ENCODE results near the gene ZFR2.

- TF ChIP-seq RFX5 (IDR thresholded peaks at IDR 0.05; ENCODE audit: low read length) (no peak), CTCF (IDR thresholded peaks at IDR 0.05) (no peak), RCOR1 (IDR thresholded peaks at IDR 0.05; ENCODE audit: low read length) (no peak), REST (IDR thresholded peaks at IDR 0.05; ENCODE audit: low read depth, low read length) (no peak), POLR2AphosphoS5 (IDR thresholded peaks at IDR 0.05; ENCODE audit: low read depth, low read length) (no peak), GABPA (IDR thresholded peaks at IDR 0.05; ENCODE audit: low read depth) (no peak), RAD21 (IDR thresholded peaks at IDR 0.05; ENCODE audit: low read length) (no peak), TAF1 (IDR thresholded peaks at IDR 0.05; ENCODE audit: borderline replicate concordance, low read depth, low read length) (no peak), MAX (IDR thresholded peaks at IDR 0.05; ENCODE audit: low read depth) (no peak), EZH2phosphoT487 (IDR thresholded peaks at IDR 0.05; ENCODE audit: borderline replicate concordance, low read depth) (no peak), JUND (IDR thresholded peaks at IDR 0.05) (no peak), NRF1 (IDR thresholded peaks at IDR 0.05; ENCODE audit: low read depth, low read length) (no peak)
- TF ChIP-seq, protein P1, sequence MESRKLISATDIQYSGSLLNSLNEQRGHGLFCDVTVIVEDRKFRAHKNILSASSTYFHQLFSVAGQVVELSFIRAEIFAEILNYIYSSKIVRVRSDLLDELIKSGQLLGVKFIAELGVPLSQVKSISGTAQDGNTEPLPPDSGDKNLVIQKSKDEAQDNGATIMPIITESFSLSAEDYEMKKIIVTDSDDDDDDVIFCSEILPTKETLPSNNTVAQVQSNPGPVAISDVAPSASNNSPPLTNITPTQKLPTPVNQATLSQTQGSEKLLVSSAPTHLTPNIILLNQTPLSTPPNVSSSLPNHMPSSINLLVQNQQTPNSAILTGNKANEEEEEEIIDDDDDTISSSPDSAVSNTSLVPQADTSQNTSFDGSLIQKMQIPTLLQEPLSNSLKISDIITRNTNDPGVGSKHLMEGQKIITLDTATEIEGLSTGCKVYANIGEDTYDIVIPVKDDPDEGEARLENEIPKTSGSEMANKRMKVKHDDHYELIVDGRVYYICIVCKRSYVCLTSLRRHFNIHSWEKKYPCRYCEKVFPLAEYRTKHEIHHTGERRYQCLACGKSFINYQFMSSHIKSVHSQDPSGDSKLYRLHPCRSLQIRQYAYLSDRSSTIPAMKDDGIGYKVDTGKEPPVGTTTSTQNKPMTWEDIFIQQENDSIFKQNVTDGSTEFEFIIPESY (IDR thresholded peaks at IDR 0.05; ENCODE audit: borderline replicate concordance, low read depth), result no peak
Observed at GRCh38 chr19:3773814-3774515, 94.9 kb downstream of the ZFR2 start.
